Keratinocyte (primary cell): ENCODE results near the gene CTIF. TPM values are rescaled to one million over a fixed set of nuclear protein-coding genes. Genes with fewer than 3 reads are reported as not detected.

Source experiments
- DNase-seq: peaks from one replicate; pipeline ENCODE4 v3.0.0-alpha.2; 2011; ENCODE audit warnings: low read depth, missing footprints, low spot score
- FAIRE-seq: peaks from 2 replicates; lab custom pipeline; 2011; peaks lifted over from hg19 to GRCh38; lab: Jason Lieb, UNC
- H2AFZ ChIP-seq: 2 replicates; pipeline ENCODE4 v1.6.0; 2012; ENCODE audit warnings: low read length, control low read depth, inconsistent platforms; ENCODE audit not compliant: control insufficient read depth
- H3K27ac ChIP-seq: 2 replicates; pipeline ENCODE4 v1.5.1; 2011; ENCODE audit warnings: low read length; ENCODE audit not compliant: control insufficient read depth, insufficient read depth
- H3K27me3 ChIP-seq: 3 replicates; pipeline ENCODE4 v1.6.0; 2011; ENCODE audit warnings: low read length; ENCODE audit not compliant: control insufficient read depth, insufficient read depth; ENCODE audit errors: extremely low read depth
- H3K36me3 ChIP-seq, 2 experiments: 2 replicates in 1 of 2; 3 replicates in 1 of 2; pipeline ENCODE4 v1.5.1; 2011; ENCODE audit warnings: low read length in 2 of 2, mild to moderate bottlenecking in 1 of 2; ENCODE audit not compliant: control insufficient read depth in 2 of 2, insufficient read depth in 2 of 2; ENCODE audit errors: extremely low read depth in 1 of 2
- H3K4me1 ChIP-seq: 3 replicates; pipeline ENCODE4 v1.5.1; 2011; ENCODE audit warnings: low read length; ENCODE audit not compliant: control insufficient read depth, insufficient read depth; ENCODE audit errors: extremely low read depth
- H3K4me2 ChIP-seq: 3 replicates; pipeline ENCODE4 v1.6.0; 2011; ENCODE audit warnings: low read depth, low read length; ENCODE audit not compliant: control insufficient read depth, insufficient read depth; ENCODE audit errors: extremely low read depth
- H3K4me3 ChIP-seq, 3 experiments: fragments of 200-600 bp in 1 of 3; sonication (generic) in 1 of 3; 2 replicates in 2 of 3; 3 replicates in 1 of 3; pipeline ENCODE4 v1.5.1; 2011 to 2016; ENCODE audit warnings: low read length in 3 of 3, mild to moderate bottlenecking in 3 of 3, control low read depth in 2 of 3, inconsistent platforms in 1 of 3, low read depth in 1 of 3, mixed read lengths in 1 of 3, mixed run types in 1 of 3, moderate library complexity in 1 of 3; ENCODE audit not compliant: control insufficient read depth in 2 of 3, insufficient read depth in 2 of 3; ENCODE audit errors: extremely low read depth in 1 of 3
- H3K79me2 ChIP-seq: 2 replicates; pipeline ENCODE4 v1.6.0; 2012; ENCODE audit warnings: low read length; ENCODE audit not compliant: control insufficient read depth, insufficient read depth
- H3K9ac ChIP-seq: 3 replicates; pipeline ENCODE4 v1.6.0; 2011; ENCODE audit warnings: low read length; ENCODE audit not compliant: control insufficient read depth, insufficient read depth; ENCODE audit errors: extremely low read depth
- H3K9me1 ChIP-seq: 3 replicates; pipeline ENCODE4 v1.6.0; 2011; ENCODE audit warnings: low read length; ENCODE audit not compliant: control insufficient read depth, insufficient read depth; ENCODE audit errors: extremely low read depth
- H3K9me3 ChIP-seq: 2 replicates; pipeline ENCODE4 v1.5.1; 2012; ENCODE audit warnings: low read depth, low read length; ENCODE audit not compliant: control insufficient read depth
- H4K20me1 ChIP-seq: 3 replicates; pipeline ENCODE4 v1.6.0; 2011; ENCODE audit warnings: low read length; ENCODE audit not compliant: control insufficient read depth, insufficient read depth; ENCODE audit errors: extremely low read depth
- CTCF ChIP-seq, 3 experiments: IDR thresholded peaks in 1 of 3; conservative IDR thresholded peaks in 1 of 3; optimal IDR thresholded peaks in 1 of 3; 2 replicates in 2 of 3; 3 replicates in 1 of 3; pipeline versions ENCODE3 to v1.5.1; 2011; ENCODE audit warnings: low read length in 3 of 3, mild to moderate bottlenecking in 3 of 3, moderate library complexity in 2 of 3, control low read depth in 1 of 3, inconsistent platforms in 1 of 3; ENCODE audit not compliant: insufficient read depth in 2 of 3; ENCODE audit errors: extremely low read depth in 1 of 3
- EZH2 ChIP-seq: IDR thresholded peaks from one replicate; pipeline ENCODE4 v1.6.1; 2012; ENCODE audit warnings: inconsistent platforms, mild to moderate bottlenecking, low read length, moderate library complexity
- dilution Hi-C: fragments of 300-500 bp; cut with MboI; formaldehyde crosslinking; loops from one replicate; pipeline ENCODE4 v1.7.0; 2020; ENCODE audit warnings: low sequenced_read_pairs; ENCODE audit not compliant: extremely low pct_ligation_motif_present
- polyA plus RNA-seq, 5 experiments: library from polyadenylated mRNA; depleted of rRNA in 3 of 5; stranded (reverse) in 3 of 5; stranded (forward) in 1 of 5; unstranded in 1 of 5; fragments of >200 nt; gene quantifications; 1 replicate in 1 of 5; 2 replicates in 3 of 5; 3 replicates in 1 of 5; pipeline versions ENCODE4 v1.2.1 to v1.2.3, GENCODE V29; 2011 to 2012; ENCODE audit warnings: missing spikeins in 2 of 5, low read depth in 1 of 5, low replicate concordance in 1 of 5

The CTIF gene
- polyA plus RNA-seq, 1 donor (not counting 4 experiments of a cell fraction or from before 2014, with no cell fraction given): 15.0 TPM

DNA sequence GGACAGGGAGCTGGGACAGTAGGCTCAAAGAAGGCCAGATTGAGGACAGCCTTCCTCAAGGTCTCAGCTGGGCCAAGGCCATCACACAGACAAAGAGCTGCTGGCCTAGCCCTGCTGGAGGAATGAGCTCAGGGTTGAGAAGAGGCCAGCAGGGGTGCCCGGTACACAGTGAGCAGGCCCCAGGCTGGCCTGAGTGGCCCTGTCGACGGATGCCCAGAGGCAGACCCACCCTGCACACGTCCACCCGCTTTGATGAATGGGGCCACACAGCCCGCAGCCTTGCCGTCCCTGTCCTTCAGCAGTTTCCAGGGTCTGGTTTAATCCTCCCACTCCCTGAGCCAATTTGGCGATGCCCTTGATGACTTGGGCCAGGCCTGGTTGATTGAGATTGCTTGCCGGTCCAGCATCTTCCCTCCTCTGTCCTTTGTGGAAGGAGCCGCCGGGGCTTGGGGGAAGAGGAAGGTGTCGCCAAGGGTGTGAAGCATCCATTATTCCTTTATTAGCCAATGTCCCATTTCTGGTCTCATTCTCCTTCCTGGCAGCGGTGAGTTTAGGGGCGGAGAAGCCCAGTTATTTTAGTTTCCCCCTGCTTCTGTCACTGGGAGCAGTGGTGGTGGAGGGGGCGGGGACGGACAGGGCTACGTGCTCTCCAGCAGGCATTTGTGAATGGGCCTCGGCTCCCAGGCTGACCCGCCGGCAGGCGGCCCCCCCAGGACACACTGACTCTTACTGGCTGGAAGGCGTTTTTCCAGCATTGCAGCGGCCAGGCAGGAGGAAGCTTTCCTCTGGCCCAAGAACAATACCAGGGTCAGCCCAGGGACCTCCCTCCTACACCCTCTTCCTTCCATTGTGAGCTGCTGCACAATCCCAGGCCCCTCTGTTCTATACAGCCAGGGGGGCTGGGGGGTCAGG, 141.8 kb downstream of the CTIF start:
- Histone ChIP-seq H2AFZ (no peak overlapping the region), H4K20me1 (no peaks in the 10 kb centered on the region), H3K4me2 (no peak overlapping the region), H3K36me3 (peaks cover 0 to 10% of the 10 kb centered on the region in 2 experiments), H3K4me1 (no peaks in the 10 kb centered on the region), H3K4me3 (no peak overlapping the region), H3K27me3 (no peaks in the 10 kb centered on the region), H3K9ac (no peak overlapping the region), H3K79me2 (no peaks in the 10 kb centered on the region), H3K9me1 (no peaks in the 10 kb centered on the region), H3K27ac (no peak overlapping the region), H3K9me3 (no peaks in the 10 kb centered on the region)
- FAIRE-seq (no peak), DNase-seq (no peak)
- TF ChIP-seq CTCF (optimal IDR thresholded peaks at IDR 0.05 in 1 of 3, IDR thresholded peaks at IDR 0.05 in 1 of 3, conservative IDR thresholded peaks at IDR 0.05 in 1 of 3; ENCODE audit: extremely low read depth in 1 of 3, insufficient read depth in 2 of 3, low read length in 3 of 3): no peak
- TF ChIP-seq EZH2: no peak
- dilution Hi-C loops: no loop called here

- H3K4me1 ChIP-seq: no peaks in the 10 kb centered on the region
- dilution Hi-C loops: no loop called here
- H3K27ac ChIP-seq: no peak overlapping the region
- H3K4me2 ChIP-seq: no peak overlapping the region
- no peaks in the 10 kb centered on the region for H3K9me1 ChIP-seq
- H2AFZ ChIP-seq: no peak overlapping the region
- DNase-seq: no peak
- no peak for FAIRE-seq
- no peaks in the 10 kb centered on the region for H3K9me3 ChIP-seq
- TF ChIP-seq CTCF (optimal IDR thresholded peaks at IDR 0.05 in 1 of 3, IDR thresholded peaks at IDR 0.05 in 1 of 3, conservative IDR thresholded peaks at IDR 0.05 in 1 of 3; ENCODE audit: extremely low read depth in 1 of 3, insufficient read depth in 2 of 3, low read length in 3 of 3) (no peak), EZH2 (no peak)
- no peaks in the 10 kb centered on the region for H3K79me2 ChIP-seq
- H3K36me3 ChIP-seq: peaks cover 0 to 15% of the 10 kb centered on the region in 2 experiments
- H4K20me1 ChIP-seq: no peaks in the 10 kb centered on the region
- no peak overlapping the region for H3K4me3 ChIP-seq
- no peaks in the 10 kb centered on the region for H3K27me3 ChIP-seq
- no peak overlapping the region for H3K9ac ChIP-seq
These were observed 143.9 kb downstream of the CTIF start for GRCh38 chr18:48682768-48683167.
